DMS114 treated with DMSO at 0.1 percent for 48 hours (cell line): ENCODE results near the gene OPRL1.

ENCODE experiments used
- DNase-seq: peaks from one replicate; lab custom pipeline; 2025; ENCODE audit not compliant: unreplicated experiment; lab: John Stamatoyannopoulos, UW

OPRL1 gene

GRCh38 chr20:64101731-64102621, 22.1 kb downstream of the OPRL1 start:
- peak; percentile 12 for DNase-seq

- no peak for DNase-seq
Measured at GRCh38 chr20:64102647-64103354, 22.9 kb downstream of the OPRL1 start.

GRCh38 chr20:64103871-64104666, 24.2 kb downstream of the OPRL1 start:
- DNase-seq = no peak

- no peak for DNase-seq
Measured at GRCh38 chr20:64104667-64105451, 25.0 kb downstream of the OPRL1 start.

GRCh38 chr20:64105846-64106434, 26.1 kb downstream of the OPRL1 start:
- no peak for DNase-seq

- DNase-seq = no peak
Measured at GRCh38 chr20:64106435-64106961, 26.6 kb downstream of the OPRL1 start.

GRCh38 chr20:64106981-64107735, 27.3 kb downstream of the OPRL1 start, which contains the start of gene NPBWR2:
Gene NPBWR2, minus strand, starts transcription at chr20:64107565. Its CDS starts 734 bp downstream, at chr20:64106831.
- no peak for DNase-seq

- DNase-seq = no peak
Measured at GRCh38 chr20:64107736-64108457, 28.0 kb downstream of the OPRL1 start.

- no peak for DNase-seq
Measured at GRCh38 chr20:64108731-64109681, 29.1 kb downstream of the OPRL1 start.

- no peak for DNase-seq
Measured at GRCh38 chr20:64109831-64110391, 30.0 kb downstream of the OPRL1 start.

- no peak for DNase-seq
Measured at GRCh38 chr20:64110411-64111068, 30.7 kb downstream of the OPRL1 start.

GRCh38 chr20:64111841-64112641, 32.2 kb downstream of the OPRL1 start:
- no peak for DNase-seq

- no peak for DNase-seq
Measured at GRCh38 chr20:64112691-64113443, 33.0 kb downstream of the OPRL1 start.

GRCh38 chr20:64113444-64113775, 33.5 kb downstream of the OPRL1 start:
- DNase-seq = no peak

GRCh38 chr20:64113796-64114355, 34.0 kb downstream of the OPRL1 start:
- DNase-seq = no peak
